MM.1S (cell line): ENCODE measurements around the gene PRSS21.

Experiments
- EZH2 ChIP-seq: fragments of 300-600 bp; sonication (generic); optimal IDR thresholded peaks from 2 replicates; pipeline ENCODE3; 2017; ENCODE audit warnings: low read depth, mild to moderate bottlenecking, antibody characterized with exemption, low read length, mixed read lengths
- EZH2phosphoT487 ChIP-seq: fragments of 300-600 bp; sonication (generic); IDR thresholded peaks from 2 replicates; pipeline ENCODE4 v1.6.1; 2018; ENCODE audit warnings: antibody characterized with exemption, low read length
- TF ChIP-seq, protein P1 (sequence below): fragments of 300-600 bp; sonication (generic); IDR thresholded peaks from 2 replicates; pipeline ENCODE4 v1.5.1; 2016; ENCODE audit warnings: antibody characterized with exemption, low read length, mixed read lengths

DNA sequence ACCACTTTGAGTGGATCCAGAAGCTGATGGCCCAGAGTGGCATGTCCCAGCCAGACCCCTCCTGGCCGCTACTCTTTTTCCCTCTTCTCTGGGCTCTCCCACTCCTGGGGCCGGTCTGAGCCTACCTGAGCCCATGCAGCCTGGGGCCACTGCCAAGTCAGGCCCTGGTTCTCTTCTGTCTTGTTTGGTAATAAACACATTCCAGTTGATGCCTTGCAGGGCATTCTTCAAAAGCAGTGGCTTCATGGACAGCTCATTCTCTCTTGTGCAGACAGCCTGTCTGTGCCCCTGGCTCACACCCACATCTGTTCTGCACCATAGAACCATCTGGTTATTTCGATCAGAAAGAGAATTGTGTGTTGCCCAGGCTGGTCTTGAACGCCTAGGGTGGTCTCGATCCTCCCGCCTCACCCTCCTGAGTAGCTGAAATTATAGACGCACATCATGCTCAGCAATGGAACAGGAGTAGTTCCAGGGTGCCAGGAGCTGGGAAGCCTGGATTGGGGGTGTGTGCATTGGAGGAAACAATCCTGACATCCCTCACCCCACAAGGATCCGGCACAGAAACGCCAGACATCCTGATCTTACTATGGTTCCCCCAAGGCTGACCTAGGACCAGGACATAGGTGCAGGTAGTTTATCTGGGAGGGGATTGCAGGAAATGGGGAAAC, 4.6 kb downstream of the PRSS21 start:
- TF ChIP-seq, protein P1, sequence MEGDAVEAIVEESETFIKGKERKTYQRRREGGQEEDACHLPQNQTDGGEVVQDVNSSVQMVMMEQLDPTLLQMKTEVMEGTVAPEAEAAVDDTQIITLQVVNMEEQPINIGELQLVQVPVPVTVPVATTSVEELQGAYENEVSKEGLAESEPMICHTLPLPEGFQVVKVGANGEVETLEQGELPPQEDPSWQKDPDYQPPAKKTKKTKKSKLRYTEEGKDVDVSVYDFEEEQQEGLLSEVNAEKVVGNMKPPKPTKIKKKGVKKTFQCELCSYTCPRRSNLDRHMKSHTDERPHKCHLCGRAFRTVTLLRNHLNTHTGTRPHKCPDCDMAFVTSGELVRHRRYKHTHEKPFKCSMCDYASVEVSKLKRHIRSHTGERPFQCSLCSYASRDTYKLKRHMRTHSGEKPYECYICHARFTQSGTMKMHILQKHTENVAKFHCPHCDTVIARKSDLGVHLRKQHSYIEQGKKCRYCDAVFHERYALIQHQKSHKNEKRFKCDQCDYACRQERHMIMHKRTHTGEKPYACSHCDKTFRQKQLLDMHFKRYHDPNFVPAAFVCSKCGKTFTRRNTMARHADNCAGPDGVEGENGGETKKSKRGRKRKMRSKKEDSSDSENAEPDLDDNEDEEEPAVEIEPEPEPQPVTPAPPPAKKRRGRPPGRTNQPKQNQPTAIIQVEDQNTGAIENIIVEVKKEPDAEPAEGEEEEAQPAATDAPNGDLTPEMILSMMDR = no peak
- TF ChIP-seq EZH2 (no peak), EZH2phosphoT487 (no peak)
